GM19452 (cell line): Measurements from ENCODE around the gene F10.

ENCODE experiments used
- ATAC-seq: cut with Tn5 transposase; IDR thresholded peaks from one replicate; pipeline ENCODE4 v1.9.1; 2021; ENCODE audit not compliant: unreplicated experiment

Gene F10

DNA sequence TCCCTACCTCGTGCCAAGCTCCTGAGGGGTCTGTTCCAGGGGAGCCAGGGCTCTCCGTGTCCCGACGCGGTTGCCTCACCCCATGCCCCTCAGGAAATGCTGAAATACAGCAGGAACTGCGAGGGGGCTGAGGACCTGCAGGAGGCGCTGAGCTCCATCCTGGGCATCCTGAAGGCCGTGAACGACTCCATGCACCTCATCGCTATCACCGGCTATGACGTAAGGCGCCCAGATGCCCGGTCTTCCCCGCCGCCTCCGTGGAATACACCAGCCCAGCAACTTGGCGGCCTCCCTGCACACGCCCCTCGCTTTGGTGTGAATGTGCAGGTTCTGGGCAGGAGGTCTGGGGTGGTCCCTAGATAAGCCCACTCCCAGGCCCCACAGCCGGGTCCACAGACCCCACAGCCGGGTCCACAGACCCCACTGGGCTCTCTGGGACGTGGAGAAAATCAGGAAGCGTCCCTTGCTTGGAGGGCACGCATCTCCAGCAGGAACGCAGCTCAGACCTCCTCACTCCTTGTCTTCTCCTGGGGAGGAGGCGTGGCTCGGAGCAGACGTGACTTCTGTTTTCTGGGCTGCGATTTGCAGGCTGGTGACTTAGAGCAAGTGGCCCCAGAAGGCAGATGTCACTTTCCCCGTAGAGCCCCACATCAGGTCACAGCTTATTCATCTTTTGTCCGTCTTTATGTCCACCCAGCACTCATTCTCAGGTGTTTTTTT, 36.4 kb upstream of the F10 start:
- ATAC-seq: no peak

- no peak for ATAC-seq
Measured at GRCh38 chr13:113086991-113087922, 35.3 kb upstream of the F10 start.

- ATAC-seq: no peak
Measured at GRCh38 chr13:113087923-113088690, 34.5 kb upstream of the F10 start.

- no peak for ATAC-seq
Measured at GRCh38 chr13:113088691-113089020, 33.9 kb upstream of the F10 start.

- no peak for ATAC-seq
Measured at GRCh38 chr13:113089693-113090414, 32.7 kb upstream of the F10 start.

DNA sequence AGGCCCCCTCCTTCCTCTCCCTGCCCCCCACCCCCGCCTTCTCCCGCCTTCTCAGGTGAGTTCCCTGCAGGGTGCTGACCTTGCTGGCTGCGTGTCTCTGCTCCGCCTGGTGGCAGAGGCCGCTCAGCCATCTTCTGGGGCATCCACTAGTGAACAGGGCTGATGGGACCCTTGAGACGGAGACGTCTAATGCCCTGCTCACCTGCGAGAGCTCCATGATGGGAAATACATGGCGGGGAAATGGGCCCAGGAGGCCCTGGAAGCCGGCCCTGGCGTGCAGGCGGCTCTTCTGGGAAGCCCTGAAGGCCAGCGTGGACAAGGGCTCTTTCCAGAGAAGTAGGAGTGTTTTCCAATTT, 32.2 kb upstream of the F10 start:
- no peak for ATAC-seq

DNA sequence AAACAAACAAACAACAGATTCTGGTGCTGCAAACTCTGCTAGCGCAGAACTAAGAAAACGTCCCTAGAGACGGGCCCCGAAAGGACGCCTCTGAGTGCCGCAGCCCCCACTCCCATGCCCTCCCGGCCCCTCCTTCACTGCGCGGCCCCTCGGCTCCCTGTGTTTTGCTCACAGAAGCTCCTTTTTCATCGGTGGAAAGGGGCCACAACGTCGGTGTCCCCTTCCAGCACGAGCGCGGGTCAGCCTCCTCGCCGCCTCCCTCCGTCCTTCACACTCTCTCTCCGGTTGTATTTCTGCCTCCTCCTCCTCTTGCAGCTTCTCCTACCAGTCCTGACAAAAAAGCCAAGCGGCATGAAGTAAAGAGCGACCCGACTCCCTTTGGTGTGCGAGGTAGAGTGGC, 31.8 kb upstream of the F10 start:
- ATAC-seq: no peak

DNA sequence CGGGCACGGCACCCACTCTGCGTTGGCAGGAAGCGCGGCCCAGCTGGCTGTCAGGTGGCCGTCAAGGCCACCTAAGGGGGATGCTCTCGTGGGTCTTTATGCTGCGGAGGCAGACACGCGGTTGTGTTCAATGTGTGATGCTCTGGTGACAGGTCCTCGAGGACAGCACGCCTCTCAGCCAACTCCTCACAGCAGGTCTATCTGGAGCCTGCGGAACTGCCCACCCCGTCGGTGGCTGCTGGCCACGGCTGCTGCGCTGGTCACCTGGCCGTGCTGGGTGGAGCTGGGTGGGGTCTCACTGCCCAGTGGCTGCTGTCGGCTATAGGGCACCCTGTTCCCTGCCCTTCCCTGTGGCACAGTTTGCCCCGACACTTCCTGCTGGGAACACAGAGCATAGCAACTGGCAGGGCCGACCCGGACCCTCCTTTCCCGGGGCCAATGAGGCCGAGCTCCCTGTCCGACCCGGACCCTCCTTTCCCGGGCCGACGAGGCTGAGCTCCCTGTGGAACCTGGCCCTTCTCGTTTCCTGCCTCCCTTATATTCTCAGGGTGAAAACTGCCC, 31.3 kb upstream of the F10 start:
- ATAC-seq: no peak

DNA sequence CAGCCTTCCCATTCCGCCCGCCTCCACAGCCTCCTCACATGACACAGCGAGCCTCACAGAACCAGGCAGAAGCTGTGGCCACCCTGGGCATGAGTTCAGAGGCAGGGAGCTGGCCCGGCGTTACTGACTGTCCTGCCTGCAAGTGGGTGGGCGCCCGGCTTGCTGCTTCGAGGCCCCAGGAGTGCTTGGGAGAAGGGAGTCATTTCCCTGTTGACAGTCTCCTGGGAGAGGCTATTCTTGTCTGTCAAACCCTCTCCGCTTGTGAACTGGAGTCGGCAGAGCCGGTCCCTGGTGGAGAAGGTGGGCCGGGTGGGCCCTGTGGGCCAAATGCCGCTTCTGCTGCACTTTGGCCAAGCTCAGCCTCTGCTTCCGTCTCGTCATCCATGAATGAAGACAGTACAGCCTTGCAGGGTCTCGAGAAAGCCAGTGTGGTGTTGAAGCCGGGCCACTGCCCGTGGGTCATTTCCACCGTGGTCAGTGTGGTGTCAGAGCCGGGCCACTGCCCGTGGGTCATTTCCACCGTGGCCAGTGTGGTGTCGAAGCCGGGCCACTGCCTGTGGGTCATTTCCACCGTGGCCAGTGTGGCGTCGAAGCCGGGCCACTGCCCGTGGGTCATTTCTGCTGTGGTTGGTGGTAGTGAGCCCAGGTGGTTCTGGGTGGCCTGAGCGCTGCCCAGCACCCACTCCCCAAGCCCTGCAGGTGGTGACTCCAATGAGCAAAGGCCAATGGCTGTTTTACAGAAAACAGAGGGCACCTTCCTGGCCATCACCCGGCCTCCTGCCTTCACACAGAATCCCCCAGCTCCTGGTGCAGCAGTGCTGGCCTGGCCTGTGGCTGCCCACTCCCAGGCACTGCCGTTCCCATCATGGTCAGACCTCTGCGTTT, 30.5 kb upstream of the F10 start:
- no peak for ATAC-seq

GRCh38 chr13:113092776-113093579, 29.6 kb upstream of the F10 start:
- ATAC-seq: no peak

GRCh38 chr13:113093580-113094409, 28.8 kb upstream of the F10 start:
- no peak for ATAC-seq

DNA sequence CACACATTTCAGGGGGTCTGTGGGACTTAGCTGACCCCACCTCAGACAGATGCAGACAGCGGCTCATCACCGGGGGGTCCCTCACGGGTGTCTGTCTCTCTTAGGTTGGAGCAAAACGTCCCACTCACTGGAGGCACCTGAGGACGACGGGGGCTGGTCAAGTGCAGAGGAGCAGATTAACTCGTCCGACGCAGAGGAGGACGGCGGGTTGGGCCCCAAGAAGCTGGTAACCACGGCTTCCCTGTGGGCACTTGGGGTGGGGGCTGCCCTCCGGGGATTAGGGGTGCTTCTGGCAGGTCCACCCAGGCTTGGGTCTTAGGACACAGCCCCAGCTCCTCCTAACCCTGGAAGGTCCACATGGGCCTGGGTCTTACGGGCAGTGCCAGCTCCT, 28.2 kb upstream of the F10 start:
- no peak for ATAC-seq

DNA sequence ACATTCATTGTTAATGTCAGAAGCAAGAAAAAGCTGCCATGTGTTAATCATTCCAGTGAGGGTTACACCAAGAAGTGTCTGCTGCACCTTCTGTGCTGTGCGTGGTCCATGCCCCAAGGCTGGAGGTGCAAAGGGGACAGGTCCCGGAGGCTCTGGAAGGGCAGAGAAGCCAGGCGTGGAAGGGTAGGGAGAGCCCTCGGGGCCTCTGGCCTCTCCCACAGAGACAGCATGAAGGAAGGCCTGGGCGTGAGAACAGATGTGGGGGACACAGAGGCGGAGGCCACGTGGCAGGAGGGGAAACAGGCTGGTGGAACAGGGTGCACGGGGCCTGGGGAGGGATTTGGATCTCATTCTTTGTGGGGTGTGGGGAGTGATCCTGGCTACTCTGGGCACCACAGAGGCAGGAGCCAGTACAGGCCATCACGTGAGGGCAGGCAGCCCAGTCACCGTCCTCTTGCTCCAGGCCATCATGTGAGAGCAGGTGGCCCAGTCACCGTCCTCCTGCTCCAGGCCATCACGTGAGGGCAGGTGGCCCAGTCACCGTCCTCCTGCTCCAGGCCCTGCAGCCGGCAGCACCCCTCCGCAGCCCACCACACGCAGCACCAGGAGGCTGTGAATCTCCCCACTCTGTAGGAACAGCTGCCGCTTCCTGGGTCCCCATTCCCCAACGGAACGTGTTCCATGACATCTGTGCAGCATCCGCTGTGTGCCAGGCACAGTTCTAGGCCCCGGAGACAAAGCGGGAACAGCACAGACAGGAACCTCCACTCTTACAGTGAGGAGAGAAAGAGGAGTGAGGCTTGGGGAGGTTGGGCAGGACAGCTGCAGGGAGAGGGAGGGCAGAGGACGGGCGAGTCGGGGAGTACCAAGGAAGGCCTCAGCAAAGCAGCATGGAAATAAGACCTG, 27.2 kb upstream of the F10 start:
- ATAC-seq: no peak

- ATAC-seq: no peak
Measured at GRCh38 chr13:113096052-113096744, 26.4 kb upstream of the F10 start.

- ATAC-seq: no peak
Measured at GRCh38 chr13:113096745-113097305, 25.8 kb upstream of the F10 start.

DNA sequence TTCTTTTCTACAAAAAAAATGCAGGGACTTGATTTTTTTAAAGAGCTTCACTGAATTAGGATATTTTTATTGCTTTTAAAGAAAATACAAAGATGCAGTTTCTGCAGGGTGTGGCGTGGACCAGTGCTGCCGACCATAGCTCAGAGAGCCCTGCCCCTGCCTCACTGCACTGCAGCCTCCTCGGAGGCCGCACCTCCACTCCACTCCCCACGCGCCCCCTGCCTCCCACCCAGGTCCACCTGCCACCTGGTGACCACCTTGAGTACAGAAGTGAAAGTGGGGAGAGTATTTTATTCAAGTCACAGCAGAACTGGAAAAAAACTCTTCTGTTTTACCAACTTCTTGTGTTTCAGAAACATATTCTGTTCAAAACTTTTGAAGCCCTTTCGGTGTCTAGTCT, 24.9 kb upstream of the F10 start:
- ATAC-seq: no peak
